GM12891 (cell line): Measurements from ENCODE around the gene IL20RA.

Source experiments
- DNase-seq: peaks from one replicate; pipeline ENCODE4 v3.0.0; 2011; ENCODE audit warnings: low spot score; ENCODE audit not compliant: insufficient read length
- FAIRE-seq: peaks from 2 replicates; lab custom pipeline; 2011; peaks lifted over from hg19 to GRCh38; lab: Jason Lieb, UNC
- PAX5 ChIP-seq: IDR thresholded peaks from 2 replicates; pipeline ENCODE4 v1.6.1; 2011; ENCODE audit warnings: low read length, moderate library complexity, mild to moderate bottlenecking; ENCODE audit not compliant: insufficient read depth, severe bottlenecking
- POLR2A ChIP-seq: IDR thresholded peaks from 2 replicates; pipeline ENCODE4 v1.6.1; 2011; ENCODE audit warnings: low read depth, low read length, control low read depth
- POLR2AphosphoS5 ChIP-seq: IDR thresholded peaks from 2 replicates; pipeline ENCODE4 v1.6.1; 2011; ENCODE audit warnings: low read depth, low read length, control low read depth
- POU2F2 ChIP-seq: IDR thresholded peaks from 2 replicates; pipeline ENCODE4 v1.6.1; 2011; ENCODE audit warnings: low read depth, mild to moderate bottlenecking, control low read depth, low read length, moderate library complexity
- SPI1 ChIP-seq: IDR thresholded peaks from 2 replicates; pipeline ENCODE4 v1.6.1; 2011; ENCODE audit warnings: low read depth, low read length, control low read depth
- TAF1 ChIP-seq: IDR thresholded peaks from 2 replicates; pipeline ENCODE4 v1.6.1; 2011; ENCODE audit warnings: low read depth, low read length, control low read depth

IL20RA gene

GRCh38 chr6:137024237-137024990, 20.4 kb downstream of the IL20RA start:
- no peak for DNase-seq
- TF ChIP-seq POLR2AphosphoS5 = no peak
- no peak for TF ChIP-seq POU2F2
- TF ChIP-seq POLR2A = no peak
- TF ChIP-seq SPI1 = no peak
- no peak for TF ChIP-seq TAF1
- TF ChIP-seq PAX5 = no peak
- no peak for FAIRE-seq

- TF ChIP-seq TAF1 (no peak), POU2F2 (no peak), POLR2A (no peak), POLR2AphosphoS5 (no peak), PAX5 (no peak), SPI1 (no peak)
- DNase-seq = no peak
- FAIRE-seq = no peak
Observed at GRCh38 chr6:137020776-137021175, 24.0 kb downstream of the IL20RA start.

- TF ChIP-seq POU2F2 (no peak), POLR2AphosphoS5 (no peak), SPI1 (no peak), PAX5 (no peak), POLR2A (no peak), TAF1 (no peak)
- DNase-seq = no peak
- no peak for FAIRE-seq
Observed at GRCh38 chr6:137019476-137020272, 25.1 kb downstream of the IL20RA start.

GRCh38 chr6:137017081-137017480, 27.7 kb downstream of the IL20RA start:
- no peak for FAIRE-seq
- DNase-seq = no peak
- TF ChIP-seq POLR2A = no peak
- TF ChIP-seq POU2F2 = no peak
- TF ChIP-seq POLR2AphosphoS5 = no peak
- TF ChIP-seq TAF1 = no peak
- no peak for TF ChIP-seq SPI1
- TF ChIP-seq PAX5 = no peak

- no peak for FAIRE-seq
- TF ChIP-seq TAF1 = no peak
- DNase-seq = no peak
Observed at GRCh38 chr6:137016356-137016755, 28.4 kb downstream of the IL20RA start.

- DNase-seq = no peak
- FAIRE-seq = no peak
- no peak for TF ChIP-seq POLR2A
- no peak for TF ChIP-seq SPI1
- TF ChIP-seq TAF1 = no peak
Observed at GRCh38 chr6:137015943-137016342, 28.8 kb downstream of the IL20RA start.

- TF ChIP-seq POLR2A (no peak), TAF1 (no peak), PAX5 (no peak), SPI1 (no peak), POU2F2 (no peak), POLR2AphosphoS5 (no peak)
- no peak for FAIRE-seq
- DNase-seq = no peak
Observed at GRCh38 chr6:137013738-137014602, 30.8 kb downstream of the IL20RA start.

GRCh38 chr6:137013031-137013430, 31.7 kb downstream of the IL20RA start:
- FAIRE-seq = no peak
- no peak for DNase-seq

GRCh38 chr6:137011406-137011805, 33.4 kb downstream of the IL20RA start:
- FAIRE-seq = no peak
- TF ChIP-seq POLR2AphosphoS5 (no peak), POU2F2 (no peak), SPI1 (no peak), POLR2A (no peak), TAF1 (no peak), PAX5 (no peak)

More at GRCh38 chr6:137013031-137013430, 31.7 kb downstream of the IL20RA start:
- no peak for TF ChIP-seq POLR2AphosphoS5
- no peak for TF ChIP-seq TAF1
- TF ChIP-seq PAX5 = no peak
- TF ChIP-seq POLR2A = no peak
- no peak for TF ChIP-seq POU2F2
- no peak for TF ChIP-seq SPI1

GRCh38 chr6:137010128-137010718, 34.5 kb downstream of the IL20RA start:
- TF ChIP-seq PAX5 = no peak
- TF ChIP-seq POU2F2 = no peak
- TF ChIP-seq POLR2AphosphoS5 = no peak
- no peak for TF ChIP-seq TAF1
- TF ChIP-seq SPI1 = no peak
- no peak for TF ChIP-seq POLR2A
- DNase-seq (no peak), FAIRE-seq (no peak)

More at GRCh38 chr6:137011406-137011805, 33.4 kb downstream of the IL20RA start:
- DNase-seq = no peak
